ENCODE measurements around the gene OTOP2.
"Not testable (repeated sequence)": the region's sequence is repeated elsewhere in the genome, so short reads cannot be mapped to it uniquely, and the experiment has no call there.

The OTOP2 gene

GRCh38 chr17:74907012-74907411, 17.1 kb upstream of the OTOP2 start:
- ChIA-PET POLR2A (ENCODE audit: low non-redundant PET) (no interaction called here), CTCF (interaction anchor here (1.6 kb wide), 1 partner anchor 51 kb away, joined by 4 read pairs; no protein-coding TSS in a partner anchor)
- TF ChIP-seq CTCF (conservative IDR thresholded peaks at IDR 0.05; ENCODE audit: low read depth) = no peak
- no peak for DNase-seq (ENCODE audit: low spot score)
- no peak overlapping the region for H3K27ac ChIP-seq

GRCh38 chr17:74909097-74909496, 15.0 kb upstream of the OTOP2 start:
- POLR2A ChIA-PET (ENCODE audit: low non-redundant PET); DNase-seq (ENCODE audit: low spot score); H3K27ac ChIP-seq: not testable (repeated sequence)
- CTCF ChIA-PET = interaction anchor here (0.6 kb wide), 1 partner anchor 18 kb away, joined by 3 read pairs; no protein-coding TSS in a partner anchor

GRCh38 chr17:74911423-74911822, 12.7 kb upstream of the OTOP2 start:
- CTCF ChIA-PET; H3K27ac ChIP-seq; DNase-seq (ENCODE audit: low spot score); POLR2A ChIA-PET (ENCODE audit: low non-redundant PET): not testable (repeated sequence)

GRCh38 chr17:74916136-74916850, 7.8 kb upstream of the OTOP2 start:
- no peak for DNase-seq (ENCODE audit: low spot score)
- ChIA-PET POLR2A (ENCODE audit: low non-redundant PET) (no interaction called here), CTCF (interaction anchor here (0.5 to 0.6 kb wide), 3 partner anchors 10 to 589 kb away, joined by 3 read pairs; no protein-coding TSS in a partner anchor)
- H3K27ac ChIP-seq = no peak overlapping the region
- no peak for TF ChIP-seq CTCF (conservative IDR thresholded peaks at IDR 0.05; ENCODE audit: low read depth)

- no peak for TF ChIP-seq CTCF (conservative IDR thresholded peaks at IDR 0.05; ENCODE audit: low read depth)
- no peak overlapping the region for H3K27ac ChIP-seq
- DNase-seq (ENCODE audit: low spot score) = no peak
- ChIA-PET CTCF (interaction anchor here (0.5 to 0.6 kb wide), 3 partner anchors 11 to 589 kb away, joined by 3 read pairs; no protein-coding TSS in a partner anchor), POLR2A (ENCODE audit: low non-redundant PET) (no interaction called here)
These were observed 7.2 kb upstream of the OTOP2 start for GRCh38 chr17:74916851-74917199.

GRCh38 chr17:74917430-74917829, 6.6 kb upstream of the OTOP2 start:
- H3K27ac ChIP-seq = no peak overlapping the region
- POLR2A ChIA-PET (ENCODE audit: low non-redundant PET) = no interaction called here
- no peak for DNase-seq (ENCODE audit: low spot score)
- no peak for TF ChIP-seq CTCF (conservative IDR thresholded peaks at IDR 0.05; ENCODE audit: low read depth)
- CTCF ChIA-PET = no interaction called here

GRCh38 chr17:74918906-74919305, 5.2 kb upstream of the OTOP2 start:
- no peak for TF ChIP-seq CTCF (conservative IDR thresholded peaks at IDR 0.05; ENCODE audit: low read depth)
- DNase-seq (ENCODE audit: low spot score) = no peak
- ChIA-PET CTCF (no interaction called here), POLR2A (ENCODE audit: low non-redundant PET) (no interaction called here)
- no peak overlapping the region for H3K27ac ChIP-seq

Data from RWPE1 (cell line).